GM12878 (cell line): ENCODE data around the gene TUBB1. TPM values are rescaled to one million over a fixed set of nuclear protein-coding genes. Genes with fewer than 3 reads are reported as not detected.

ENCODE experiments used
- ATAC-seq: fragments of 200-7000 bp; cut with Tn5 transposase; 3 replicates; pipeline ENCODE4 v1.9.1; 2020; ENCODE audit warnings: mild to moderate bottlenecking, moderate library complexity
- BruUV-seq: library from RNA; stranded (reverse); fragments of 400-500 nt; replicated peaks from 2 replicates; lab custom pipeline; 2021; lab: Mats Ljungman, UMichigan
- CTCF ChIA-PET: fragments of 300-600 bp; sonication (Branson Sonifier 250); formaldehyde crosslinking; extraction: SDS; loops from one replicate; lab custom pipeline; 2021; ENCODE audit warnings: inconsistent platforms; lab: Yijun Ruan, JAX
- POLR2A ChIA-PET: fragments of 350-600 bp; formaldehyde crosslinking; extraction: SDS; loops from one replicate; lab custom pipeline; 2021; ENCODE audit warnings: inconsistent platforms; lab: Charles Lee
- RAD21 ChIA-PET: fragments of 300-600 bp; sonication (Branson Sonifier 250); formaldehyde crosslinking; loops from one replicate; lab custom pipeline; 2023; ENCODE audit warnings: antibody characterized with exemption; ENCODE audit not compliant: unreplicated experiment; lab: Charles Lee
- SMC1A ChIA-PET: fragments of 300-600 bp; sonication (Branson Sonifier 250); formaldehyde crosslinking; loops from one replicate; lab custom pipeline; 2023; ENCODE audit not compliant: unreplicated experiment, uncharacterized antibody; lab: Charles Lee
- DNase-seq: peaks from one replicate; pipeline ENCODE4 v3.0.0-alpha.2; 2011; ENCODE audit warnings: low read depth, low spot score
- FAIRE-seq: peaks from 3 replicates; lab custom pipeline; 2011; peaks lifted over from hg19 to GRCh38; lab: Jason Lieb, UNC
- H2AFZ ChIP-seq: 2 replicates; pipeline ENCODE4 v1.6.0; 2011; ENCODE audit warnings: low read depth, low read length, control low read depth; ENCODE audit not compliant: control insufficient read depth
- H3K27ac ChIP-seq: 2 replicates; pipeline ENCODE4 v1.5.1; 2011; ENCODE audit warnings: control low read depth; ENCODE audit not compliant: control insufficient read depth, insufficient read depth
- H3K27me3 ChIP-seq, 2 experiments: replicated peaks in 1 of 2; 2 replicates each; pipeline versions ENCODE4 v1.6.0 to v1.6.1; 2011; ENCODE audit warnings: low read length in 1 of 2; ENCODE audit not compliant: control insufficient read depth in 2 of 2, insufficient read depth in 2 of 2
- H3K36me3 ChIP-seq, 2 experiments: 2 replicates each; pipeline ENCODE4 v1.5.1; 2011; ENCODE audit warnings: low read length in 1 of 2; ENCODE audit not compliant: control insufficient read depth in 2 of 2, insufficient read depth in 2 of 2
- H3K4me1 ChIP-seq: 2 replicates; pipeline ENCODE4 v1.6.1; 2011; ENCODE audit warnings: mild to moderate bottlenecking, low read length, moderate library complexity, mixed read lengths; ENCODE audit not compliant: control insufficient read depth, insufficient read depth
- H3K4me2 ChIP-seq: 2 replicates; pipeline ENCODE4 v1.6.0; 2011; ENCODE audit warnings: control low read depth; ENCODE audit not compliant: control insufficient read depth, insufficient read depth
- H3K4me3 ChIP-seq: fragments of 200-600 bp; sonication (generic); 2 replicates; pipeline ENCODE4 v1.5.1; 2016
- H3K79me2 ChIP-seq: 2 replicates; pipeline ENCODE4 v1.6.0; 2011; ENCODE audit warnings: low read length; ENCODE audit not compliant: control insufficient read depth, insufficient read depth
- H3K9ac ChIP-seq: 2 replicates; pipeline ENCODE4 v1.8.0; 2011; ENCODE audit warnings: low read length, control low read depth, mixed read lengths; ENCODE audit not compliant: control insufficient read depth, insufficient read depth
- H3K9me3 ChIP-seq: replicated peaks from 3 replicates; pipeline ENCODE4 v1.5.1; 2011; ENCODE audit warnings: mild to moderate bottlenecking, low read length; ENCODE audit not compliant: control insufficient read depth, insufficient read depth
- H4K20me1 ChIP-seq: 2 replicates; pipeline ENCODE4 v1.6.0; 2011; ENCODE audit not compliant: control insufficient read depth, insufficient read depth
- HCFC1 ChIP-seq: fragments of 150-350 bp; IDR thresholded peaks from 2 replicates; pipeline ENCODE4 v1.6.1; 2014; ENCODE audit warnings: low read length
- SMC3 ChIP-seq: IDR thresholded peaks from 2 replicates; pipeline ENCODE4 v1.6.1; 2011; ENCODE audit warnings: low read length, improper control_type of control experiment, borderline replicate concordance
- SRF ChIP-seq, 2 experiments: IDR thresholded peaks; 2 replicates each; pipeline ENCODE4 v1.6.1; 2011; ENCODE audit warnings: low read depth in 2 of 2, low read length in 2 of 2, mild to moderate bottlenecking in 1 of 2, moderate library complexity in 1 of 2
- ZNF592 ChIP-seq: fragments of 450-650 bp; IDR thresholded peaks from 2 replicates; pipeline ENCODE4 v1.6.1; 2017; ENCODE audit warnings: mild to moderate bottlenecking, moderate library complexity
- ZNF622 ChIP-seq: fragments of 450-650 bp; IDR thresholded peaks from 2 replicates; pipeline ENCODE4 v1.6.1; 2017; ENCODE audit warnings: mild to moderate bottlenecking, inconsistent platforms
- WGBS: methylation state at CpG from one replicate; pipeline ENCODE4 v1.1.6; 2016; ENCODE audit warnings: low lambda C conversion rate; ENCODE audit not compliant: insufficient replicate concordance, insufficient coverage; ENCODE audit errors: missing lambda C conversion rate; 5-methylcytosine and 5-hydroxymethylcytosine counted together
- in situ Hi-C: fragments of 300-500 bp; cut with MboI; formaldehyde crosslinking; loops from 9 replicates; pipeline ENCODE4 v1.14.3; 2018; ENCODE audit warnings: mixed read lengths
- intact Hi-C: fragments of 100-400 bp; cut with micrococcal nuclease; formaldehyde crosslinking; loops from one replicate; pipeline ENCODE4 v1.14.2; 2022; ENCODE audit not compliant: unreplicated experiment
- polyA plus RNA-seq, 11 experiments: library from polyadenylated mRNA; depleted of rRNA in 4 of 11; unstranded in 6 of 11; stranded (reverse) in 5 of 11; fragments of >200 nt; fragmentation: Nextera tagmentation in 4 of 11; fragmentation: Illumina TruSeq in 1 of 11; extraction: Ambion mirVana in 4 of 11; extraction: Trizol in 1 of 11; gene quantifications; 1 replicate in 1 of 11; 2 replicates in 10 of 11; pipeline versions ENCODE4 v1.2.1 to v1.2.3, GENCODE V29; 2011 to 2016; ENCODE audit warnings: inconsistent platforms in 2 of 11, missing spikeins in 2 of 11, low read depth in 1 of 11
- total RNA-seq, 4 experiments: library from RNA; depleted of rRNA in 3 of 4; stranded (reverse); fragments of >200 nt in 3 of 4; fragmentation: Illumina TruSeq in 1 of 4; extraction: Trizol in 1 of 4; gene quantifications; 2 replicates each; pipeline versions ENCODE4 v1.2.1 to v1.2.3, GENCODE V29; 2013 to 2021
- TF ChIP-seq, protein P1 (sequence below): fragments of 450-650 bp; IDR thresholded peaks from 2 replicates; pipeline ENCODE4 v1.6.1; 2016; ENCODE audit warnings: mild to moderate bottlenecking

The TUBB1 gene
- total and polyA plus RNA-seq, 10 of the 15 experiments (the other 5 are each of a cell fraction or from before 2014, with no cell fraction given): 0.02 to 0.20 (median 0.06) TPM; not detected in 3

GRCh38 chr20:58984691-58985090, 34.5 kb upstream of the TUBB1 start (continued):
- TF ChIP-seq ZNF592: no peak
- TF ChIP-seq, protein P1, sequence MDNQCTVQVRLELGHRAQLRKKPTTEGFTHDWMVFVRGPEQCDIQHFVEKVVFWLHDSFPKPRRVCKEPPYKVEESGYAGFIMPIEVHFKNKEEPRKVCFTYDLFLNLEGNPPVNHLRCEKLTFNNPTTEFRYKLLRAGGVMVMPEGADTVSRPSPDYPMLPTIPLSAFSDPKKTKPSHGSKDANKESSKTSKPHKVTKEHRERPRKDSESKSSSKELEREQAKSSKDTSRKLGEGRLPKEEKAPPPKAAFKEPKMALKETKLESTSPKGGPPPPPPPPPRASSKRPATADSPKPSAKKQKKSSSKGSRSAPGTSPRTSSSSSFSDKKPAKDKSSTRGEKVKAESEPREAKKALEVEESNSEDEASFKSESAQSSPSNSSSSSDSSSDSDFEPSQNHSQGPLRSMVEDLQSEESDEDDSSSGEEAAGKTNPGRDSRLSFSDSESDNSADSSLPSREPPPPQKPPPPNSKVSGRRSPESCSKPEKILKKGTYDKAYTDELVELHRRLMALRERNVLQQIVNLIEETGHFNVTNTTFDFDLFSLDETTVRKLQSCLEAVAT: no peak

DNA sequence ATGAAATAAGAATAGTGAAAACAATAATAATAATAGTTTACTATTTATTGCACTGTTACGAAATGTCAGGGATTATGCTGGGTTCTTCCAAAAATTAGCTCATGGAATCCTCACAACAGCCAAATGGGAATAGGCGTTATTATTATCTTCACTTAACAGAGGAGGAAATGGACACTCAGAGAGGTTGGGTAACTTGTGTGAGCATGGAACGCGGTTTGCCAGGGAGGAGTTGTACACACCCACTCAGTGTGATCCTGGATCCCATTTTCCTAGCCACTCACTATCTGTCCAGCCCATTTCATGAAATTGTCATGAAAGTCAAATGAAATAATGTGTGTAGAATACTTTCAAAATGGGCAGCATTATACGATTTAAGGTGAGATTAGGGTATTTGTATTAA, 33.6 kb upstream of the TUBB1 start:
- ChIA-PET CTCF (no interaction called here), RAD21 (no interaction called here), POLR2A (no interaction called here), SMC1A (interaction anchor here (1.0 to 1.4 kb wide), 3 partner anchors 21 to 78 kb away, joined by 3 to 8 read pairs (median 4); no protein-coding TSS in a partner anchor)
- no peaks in the 10 kb centered on the region for H4K20me1 ChIP-seq
- H2AFZ ChIP-seq: no peak overlapping the region
- ATAC-seq (no peak), DNase-seq (no peak), FAIRE-seq (no peak)
- H3K9ac ChIP-seq: no peak overlapping the region
- peaks cover 17 to 26% of the 10 kb centered on the region in 2 experiments for H3K36me3 ChIP-seq
- intact Hi-C loops: loop anchor here (2.0 to 10.0 kb wide), 3 partner anchors 19 to 331 kb away; partner anchors contain the start of genes ATP5F1E and STX16
- peaks cover 10% of the 10 kb centered on the region for H3K4me1 ChIP-seq
- no peak overlapping the region for H3K4me2 ChIP-seq
- H3K79me2 ChIP-seq: peaks cover 49% of the 10 kb centered on the region
- no peaks in the 10 kb centered on the region for H3K9me3 ChIP-seq
- no peak overlapping the region for H3K27ac ChIP-seq
- BruUV-seq: no TSS peak
- no peaks in the 10 kb centered on the region for H3K27me3 ChIP-seq
- in situ Hi-C loops: no loop called here
- TF ChIP-seq SMC3 (no peak), HCFC1 (no peak), ZNF622 (no peak), SRF (IDR thresholded peaks at IDR 0.05; ENCODE audit: low read depth in 2 of 2, low read length in 2 of 2) (no peak)
- 95% methylated on average over 5 of the region's 5 CpGs for WGBS
- no peak overlapping the region for H3K4me3 ChIP-seq
